SKM-1 (cell line): Measurements from ENCODE around the gene CCR6.
"Not testable (repeated sequence)": the region's sequence is repeated elsewhere in the genome, so short reads cannot be mapped to it uniquely, and the experiment has no call there.

Experiments
- DNase-seq: peaks from one replicate; lab custom pipeline; 2025; ENCODE audit not compliant: unreplicated experiment; lab: John Stamatoyannopoulos, UW

Gene CCR6

GRCh38 chr6:167165858-167166471 lies 43.1 kb downstream of the CCR6 start:
- no peak for DNase-seq

- DNase-seq: not testable (repeated sequence)
These were observed 44.8 kb downstream of the CCR6 start for GRCh38 chr6:167167699-167168098.

DNA sequence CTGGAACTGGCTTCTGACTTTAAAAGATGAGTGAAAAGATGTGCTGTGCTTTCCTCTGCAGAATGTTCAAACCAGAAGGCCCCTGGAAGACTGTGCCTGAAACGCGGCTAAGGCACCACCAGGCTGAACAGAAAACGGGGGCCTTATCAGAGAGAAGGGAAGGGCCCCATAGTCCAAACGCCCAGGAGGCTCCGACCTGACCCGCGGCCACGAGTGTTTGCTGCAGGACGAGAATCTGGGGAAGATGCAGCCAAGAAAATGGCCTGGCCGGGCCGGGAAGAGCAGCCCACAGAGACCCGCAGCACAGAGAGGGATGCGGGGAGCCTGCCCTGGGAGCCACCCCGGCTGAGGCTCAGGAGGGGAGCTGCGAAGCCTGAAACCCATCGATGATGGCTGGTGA lies 45.4 kb downstream of the CCR6 start:
- DNase-seq: not testable (repeated sequence)

GRCh38 chr6:167169867-167170266 lies 47.0 kb downstream of the CCR6 start:
- DNase-seq: not testable (repeated sequence)

- DNase-seq: not testable (repeated sequence)
These were observed 48.4 kb downstream of the CCR6 start for GRCh38 chr6:167171300-167171699.

DNA sequence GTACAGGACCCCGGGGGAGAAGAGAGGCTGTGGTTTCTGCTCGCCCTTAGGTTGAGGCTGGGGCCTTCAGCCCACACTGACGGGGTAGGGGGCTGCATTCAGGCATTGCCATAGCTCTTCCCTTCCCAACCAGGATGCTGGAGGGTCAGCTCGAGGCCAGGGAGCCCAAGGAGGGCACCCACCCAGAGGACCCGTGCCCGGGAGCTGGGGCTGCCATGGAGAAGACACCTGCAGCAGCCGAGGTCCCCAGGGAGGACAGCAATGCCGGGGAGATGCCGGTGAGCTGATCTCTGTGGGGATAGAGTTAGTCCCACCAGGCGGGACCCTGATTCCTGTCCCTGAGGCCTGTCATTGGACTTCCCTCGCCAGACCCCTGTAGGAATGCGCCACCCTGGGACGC lies 49.1 kb downstream of the CCR6 start:
- not testable (repeated sequence) for DNase-seq

- DNase-seq: not testable (repeated sequence)
These were observed 54.4 kb downstream of the CCR6 start for GRCh38 chr6:167177271-167177670.

DNA sequence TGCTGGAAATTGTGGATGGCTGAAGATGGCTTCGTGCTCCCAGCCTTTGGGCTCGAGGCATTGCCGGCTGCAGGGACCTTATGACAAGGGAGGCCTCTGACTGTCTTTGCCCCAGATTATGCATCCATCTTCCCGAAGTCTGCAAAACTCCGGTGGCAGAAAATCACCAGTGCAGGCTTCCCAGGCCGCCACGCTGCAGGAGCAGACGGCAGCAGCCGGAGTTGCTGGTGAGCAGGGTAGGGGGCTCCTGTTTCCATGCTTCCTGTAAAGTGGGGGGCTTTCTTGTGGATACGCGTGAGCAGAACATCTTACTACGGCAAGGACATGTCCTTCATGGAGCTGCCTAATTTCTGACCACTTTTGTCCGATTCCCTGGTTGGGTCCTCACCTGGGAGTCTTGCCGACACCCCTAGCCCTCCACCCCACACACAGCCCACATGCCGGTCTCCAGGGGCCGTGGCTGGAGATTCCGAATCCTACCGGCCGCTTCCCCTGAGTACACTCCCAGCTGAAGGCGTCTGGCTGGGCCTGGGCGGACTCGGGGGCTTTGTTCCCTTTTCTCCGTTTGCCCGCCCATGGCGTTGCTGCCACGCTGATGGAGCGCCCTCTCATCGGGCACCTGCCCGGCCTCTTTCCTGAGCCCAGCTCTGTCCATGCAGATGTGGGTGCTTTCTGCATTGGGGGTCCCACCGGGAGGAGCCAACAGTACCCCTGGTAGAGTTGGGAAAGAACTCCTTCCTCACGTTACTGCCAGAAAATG lies 56.2 kb downstream of the CCR6 start:
- DNase-seq: not testable (repeated sequence)

DNA sequence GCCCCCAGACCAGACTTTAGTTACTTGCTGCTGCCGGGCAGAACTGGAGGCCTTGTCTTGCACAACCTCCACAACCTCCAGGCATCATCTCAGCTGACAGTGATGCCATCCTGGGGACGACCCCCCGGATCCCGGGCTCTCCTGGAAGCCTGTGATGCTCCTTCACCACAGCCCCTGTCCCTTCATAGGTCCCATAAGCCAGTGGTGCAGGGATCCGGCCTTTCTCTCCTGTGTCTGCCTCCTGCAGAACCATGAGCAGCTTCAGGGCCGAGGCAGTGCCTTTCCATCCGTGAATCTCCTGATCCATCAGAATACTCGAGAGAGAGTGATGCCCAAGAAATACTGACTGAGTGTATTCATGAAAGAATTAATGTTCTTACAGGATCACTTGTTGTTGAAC lies 57.2 kb downstream of the CCR6 start:
- not testable (repeated sequence) for DNase-seq

GRCh38 chr6:167181351-167181750 lies 58.5 kb downstream of the CCR6 start:
- not testable (repeated sequence) for DNase-seq

- DNase-seq: not testable (repeated sequence)
These were observed 60.0 kb downstream of the CCR6 start for GRCh38 chr6:167182913-167183314.

GRCh38 chr6:167185101-167185500 lies 62.2 kb downstream of the CCR6 start:
- not testable (repeated sequence) for DNase-seq

- not testable (repeated sequence) for DNase-seq
These were observed 64.4 kb downstream of the CCR6 start for GRCh38 chr6:167187275-167187674.
